ENCODE measurements around the gene RNF39. TPM values are rescaled to one million over a fixed set of nuclear protein-coding genes. Genes with fewer than 3 reads are reported as not detected.
"Not testable (repeated sequence)": the region's sequence is repeated elsewhere in the genome, so short reads cannot be mapped to it uniquely, and the experiment has no call there.

The RNF39 gene
- total RNA-seq, 1 experiment from 2014 or later: not detected

- in situ Hi-C loops (cut with HindIII; ENCODE audit: low pct_unique_long_range_greater_than_20kb, low sequenced_read_pairs); DNase-seq (ENCODE audit: low read depth): not testable (repeated sequence)
Observed at GRCh38 chr6:30033440-30033839, 42.1 kb downstream of the RNF39 start.

- DNase-seq (ENCODE audit: low read depth): no peak
- in situ Hi-C loops (cut with HindIII; ENCODE audit: low pct_unique_long_range_greater_than_20kb, low sequenced_read_pairs): no loop called here
Observed at GRCh38 chr6:30031381-30031780, 44.2 kb downstream of the RNF39 start.

GRCh38 chr6:30029588-30029987 lies 46.0 kb downstream of the RNF39 start:
- in situ Hi-C loops (cut with HindIII; ENCODE audit: low pct_unique_long_range_greater_than_20kb, low sequenced_read_pairs): no loop called here
- no peak for DNase-seq (ENCODE audit: low read depth)

GRCh38 chr6:30025186-30025585 lies 50.4 kb downstream of the RNF39 start:
- in situ Hi-C loops (cut with HindIII; ENCODE audit: low pct_unique_long_range_greater_than_20kb, low sequenced_read_pairs): no loop called here
- DNase-seq (ENCODE audit: low read depth): no peak

- DNase-seq (ENCODE audit: low read depth); in situ Hi-C loops (cut with HindIII; ENCODE audit: low pct_unique_long_range_greater_than_20kb, low sequenced_read_pairs): not testable (repeated sequence)
Observed at GRCh38 chr6:30022712-30023111, 52.9 kb downstream of the RNF39 start.

GRCh38 chr6:30022189-30022588 lies 53.4 kb downstream of the RNF39 start:
- in situ Hi-C loops (cut with HindIII; ENCODE audit: low pct_unique_long_range_greater_than_20kb, low sequenced_read_pairs): no loop called here
- DNase-seq (ENCODE audit: low read depth): no peak

- in situ Hi-C loops (cut with HindIII; ENCODE audit: low pct_unique_long_range_greater_than_20kb, low sequenced_read_pairs): no loop called here
- DNase-seq (ENCODE audit: low read depth): no peak
Observed at GRCh38 chr6:30020626-30021025, 54.9 kb downstream of the RNF39 start.

Other genes starting within 250 kb of the RNF39 start
- gene HLA-G, start 247.9 kb downstream of the RNF39 start, total RNA-seq (2014; rRNA removed; shearing (Covaris generic); ENCODE audit: low replicate concordance): not detected in 2 replicates
- 1,302 and 1,396 TPM in 2 replicates for gene HLA-A, start 133.2 kb downstream of the RNF39 start, total RNA-seq (2014; rRNA removed; shearing (Covaris generic); ENCODE audit: low replicate concordance)
- gene POLR1H, start 14.5 kb downstream of the RNF39 start, total RNA-seq (2014; rRNA removed; shearing (Covaris generic); ENCODE audit: low replicate concordance): 33.2 and 52.3 TPM in 2 replicates
- 66.9 and 98.8 TPM in 2 replicates for gene PPP1R11, start 8.6 kb downstream of the RNF39 start, total RNA-seq (2014; rRNA removed; shearing (Covaris generic); ENCODE audit: low replicate concordance)
- gene TRIM31, start 37.3 kb upstream of the RNF39 start, total RNA-seq (2014; rRNA removed; shearing (Covaris generic); ENCODE audit: low replicate concordance): 0.71 and 3.0 TPM in 2 replicates
- gene TRIM40, start 60.4 kb upstream of the RNF39 start, total RNA-seq (2014; rRNA removed; shearing (Covaris generic); ENCODE audit: low replicate concordance): not detected in 2 replicates
- not detected in 2 replicates for gene TRIM10, start 85.4 kb upstream of the RNF39 start, total RNA-seq (2014; rRNA removed; shearing (Covaris generic); ENCODE audit: low replicate concordance)
- not detected in 2 replicates for gene TRIM15, start 87.8 kb upstream of the RNF39 start, total RNA-seq (2014; rRNA removed; shearing (Covaris generic); ENCODE audit: low replicate concordance)
- gene TRIM26, start 137.6 kb upstream of the RNF39 start, total RNA-seq (2014; rRNA removed; shearing (Covaris generic); ENCODE audit: low replicate concordance): 46.4 and 73.6 TPM in 2 replicates